HL-60 (cell line): ENCODE data around the gene WNT7B.

ENCODE experiments used
- CTCF ChIP-seq: IDR thresholded peaks from one replicate; pipeline ENCODE4 v1.5.1; 2011; ENCODE audit warnings: low read length, control low read depth, inconsistent platforms; ENCODE audit not compliant: insufficient read depth
- POLR2AphosphoS5 ChIP-seq: IDR thresholded peaks from 2 replicates; pipeline ENCODE4 v1.6.1; 2012; ENCODE audit warnings: low read depth

GRCh38 chr22:45964926-45965527 is 11.9 kb downstream of the WNT7B start:
- TF ChIP-seq CTCF, result no peak
- no peak for TF ChIP-seq POLR2AphosphoS5
